Limb (tissue), 2 donors: ENCODE data around the gene TAF5.
"Not testable (repeated sequence)": the region's sequence is repeated elsewhere in the genome, so short reads cannot be mapped to it uniquely, and the experiment has no call there.

Source experiments
- DNase-seq, 2 donors: peaks; one replicate each; pipeline ENCODE4 v3.0.0-alpha.2; 2016; ENCODE audit errors: extremely low spot score in 2 of 2

The TAF5 gene

DNA sequence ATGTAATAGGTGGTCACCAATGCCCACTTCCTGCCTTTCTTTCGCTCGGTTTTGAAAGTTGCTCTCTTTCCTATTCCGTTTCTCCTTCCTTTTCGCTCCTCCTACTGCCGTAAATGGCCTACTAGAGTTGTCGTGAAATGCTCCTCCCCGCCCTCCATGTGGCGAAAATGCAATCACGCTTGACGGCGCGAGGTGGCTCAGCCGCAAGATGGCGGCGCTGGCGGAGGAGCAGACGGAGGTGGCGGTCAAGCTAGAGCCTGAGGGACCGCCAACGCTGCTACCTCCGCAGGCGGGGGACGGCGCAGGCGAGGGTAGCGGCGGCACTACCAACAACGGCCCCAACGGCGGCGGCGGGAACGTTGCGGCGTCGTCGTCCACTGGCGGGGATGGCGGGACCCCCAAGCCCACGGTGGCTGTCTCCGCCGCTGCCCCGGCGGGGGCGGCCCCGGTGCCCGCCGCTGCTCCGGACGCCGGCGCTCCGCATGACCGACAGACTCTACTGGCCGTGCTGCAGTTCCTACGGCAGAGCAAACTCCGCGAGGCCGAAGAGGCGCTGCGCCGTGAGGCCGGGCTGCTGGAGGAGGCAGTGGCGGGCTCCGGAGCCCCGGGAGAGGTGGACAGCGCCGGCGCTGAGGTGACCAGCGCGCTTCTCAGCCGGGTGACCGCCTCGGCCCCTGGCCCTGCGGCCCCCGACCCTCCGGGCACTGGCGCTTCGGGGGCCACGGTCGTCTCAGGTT, at the start of gene TAF5:
TAF5 (plus strand) TSS at position 195 of the 737 bp plus-strand sequence; CDS start at position 209, 14 bp downstream.
- DNase-seq: peak; percentile 92 to 97

DNA sequence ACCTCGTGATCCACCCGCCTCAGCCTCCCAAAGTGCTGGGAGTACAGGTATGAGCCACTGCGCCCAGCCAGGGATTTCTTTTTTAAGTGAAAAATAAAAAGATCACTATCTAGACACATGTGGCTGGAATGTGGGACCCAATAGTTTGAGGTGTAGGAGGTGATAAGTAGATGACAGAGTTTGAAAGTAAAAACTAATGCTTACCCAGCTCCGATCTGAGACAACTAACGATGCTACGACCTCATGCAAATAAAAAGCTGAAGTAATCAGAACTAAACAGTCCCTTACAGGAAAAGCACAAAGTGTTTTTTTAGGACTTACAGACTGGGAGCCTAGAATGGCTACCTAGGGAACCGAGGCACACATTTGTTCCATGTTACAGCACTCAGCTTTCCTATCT, 39.9 kb upstream of the TAF5 start:
- DNase-seq: no peak

DNA sequence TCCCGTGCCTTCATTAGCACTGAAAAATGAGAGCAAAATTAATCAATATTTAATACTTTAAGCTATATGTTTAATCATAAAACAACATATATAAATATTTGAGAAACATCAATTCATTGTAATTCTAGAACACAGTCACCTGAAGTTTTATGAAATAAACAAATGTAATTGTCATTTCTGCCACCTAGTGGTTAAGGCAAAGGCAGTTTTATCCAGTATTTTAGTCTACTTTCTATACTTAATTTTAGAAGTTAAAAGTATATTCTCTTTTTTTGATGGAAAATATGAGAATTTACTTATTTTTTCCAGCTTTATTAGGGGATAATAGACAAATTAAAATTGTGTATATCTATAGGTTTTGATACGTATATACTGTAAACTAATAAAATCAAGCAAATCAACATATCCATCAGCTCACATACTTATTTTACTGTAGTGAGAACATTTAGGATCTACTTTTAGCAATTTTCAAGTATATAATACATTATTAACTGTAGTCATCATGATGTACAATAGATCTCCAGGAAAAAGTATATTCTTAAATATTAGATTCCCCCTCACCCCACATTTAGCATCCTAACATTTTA, 33.7 kb upstream of the TAF5 start:
- peak in 1 of 2 donors; percentile 23 for DNase-seq

DNA sequence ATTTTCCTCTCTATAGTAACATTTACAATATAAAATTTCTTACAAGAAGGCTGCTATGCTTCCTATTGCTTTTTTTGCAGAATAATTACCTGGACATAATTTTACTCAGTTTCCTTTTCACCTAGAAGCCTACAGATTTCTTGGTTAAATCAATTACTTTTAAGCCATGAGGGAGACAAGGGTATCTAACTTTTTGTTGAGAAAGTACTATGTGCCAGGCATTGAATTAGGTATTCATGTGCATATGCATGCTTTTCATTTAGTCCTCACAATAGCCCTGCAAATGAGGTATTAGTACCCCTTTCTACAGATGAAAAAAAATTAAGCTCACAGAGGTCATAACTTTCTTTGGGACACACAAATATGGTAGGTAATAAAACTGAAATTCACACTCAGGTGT, 33.2 kb upstream of the TAF5 start:
- no peak for DNase-seq

DNA sequence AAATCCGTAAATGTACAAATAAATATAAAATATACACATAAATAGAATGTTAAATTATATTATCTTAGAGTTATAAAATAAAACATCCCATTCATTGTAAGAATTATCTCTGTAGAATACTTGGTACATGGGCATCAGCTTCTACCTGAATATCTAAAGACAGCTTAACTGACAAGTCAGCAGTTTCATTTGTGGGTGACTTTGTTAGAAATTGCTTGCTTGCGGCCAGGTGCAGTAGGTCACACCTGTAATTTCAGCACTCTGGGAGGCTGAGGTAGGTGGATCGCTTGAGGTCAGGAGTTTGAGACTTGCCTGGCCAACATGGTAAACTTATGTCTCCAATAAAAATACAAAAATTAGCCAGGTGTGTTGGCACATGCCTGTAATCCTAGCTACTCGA, 31.4 kb upstream of the TAF5 start:
- DNase-seq: no peak

DNA sequence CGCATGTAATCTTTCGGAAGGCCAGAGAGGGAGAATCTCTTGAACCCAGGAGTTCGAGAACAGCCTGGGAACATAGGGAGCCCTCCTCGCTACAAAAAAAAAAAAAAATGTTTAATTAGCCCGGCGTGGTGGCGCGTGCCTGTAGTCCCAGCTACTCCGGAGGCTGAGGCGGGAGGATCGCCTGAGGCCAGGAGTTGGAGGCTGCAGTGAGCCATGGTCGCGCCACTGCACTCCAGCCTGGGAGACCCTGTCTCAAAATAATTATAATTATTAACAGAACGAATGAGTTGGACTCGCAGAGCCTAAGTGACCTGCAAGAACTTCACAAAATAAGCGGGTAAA, 17.6 kb upstream of the TAF5 start:
- no peak for DNase-seq

DNA sequence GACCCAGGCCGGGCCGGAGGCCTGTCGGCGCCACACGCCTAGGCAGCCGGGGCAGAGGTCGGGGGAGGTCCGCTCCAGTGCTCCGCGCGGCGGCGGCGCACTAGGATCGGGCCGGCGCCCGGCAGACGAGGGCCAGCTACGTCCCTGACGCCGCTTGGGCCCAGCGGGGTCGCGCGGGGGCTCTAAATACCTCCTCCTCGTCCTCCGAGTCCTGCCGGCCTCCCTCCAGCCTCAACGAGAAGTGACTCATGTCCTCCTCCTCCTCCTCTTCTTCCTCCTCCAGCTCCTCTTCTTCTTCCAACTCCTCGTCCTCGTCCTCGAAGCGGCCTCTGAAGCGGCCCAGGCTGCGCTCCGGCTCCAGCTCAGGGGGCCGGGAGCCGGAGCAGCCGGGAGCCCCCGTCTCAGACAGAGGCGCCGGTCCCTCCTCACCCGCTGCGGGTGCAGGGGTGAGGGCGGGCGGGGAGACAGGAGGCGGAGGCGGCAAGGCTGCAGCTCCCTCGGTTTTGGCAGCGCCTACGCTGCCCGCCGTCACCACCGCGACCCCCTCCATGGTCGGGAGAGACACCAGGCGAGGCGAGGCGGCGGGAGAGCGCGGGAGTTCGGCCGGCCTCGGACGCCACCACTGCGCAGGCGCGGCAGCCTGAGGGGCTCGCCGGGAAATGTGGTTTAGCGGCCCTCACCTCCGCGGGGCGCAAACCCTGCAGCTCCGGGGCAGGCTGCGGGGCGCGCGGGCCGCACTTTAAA, 17.1 kb upstream of the TAF5 start, which contains the start of gene PCGF6:
PCGF6 (minus strand) TSS at position 624 of the 744 bp plus-strand sequence; CDS start at position 550, 74 bp downstream.
- peak; percentile 89 to 92 for DNase-seq

DNA sequence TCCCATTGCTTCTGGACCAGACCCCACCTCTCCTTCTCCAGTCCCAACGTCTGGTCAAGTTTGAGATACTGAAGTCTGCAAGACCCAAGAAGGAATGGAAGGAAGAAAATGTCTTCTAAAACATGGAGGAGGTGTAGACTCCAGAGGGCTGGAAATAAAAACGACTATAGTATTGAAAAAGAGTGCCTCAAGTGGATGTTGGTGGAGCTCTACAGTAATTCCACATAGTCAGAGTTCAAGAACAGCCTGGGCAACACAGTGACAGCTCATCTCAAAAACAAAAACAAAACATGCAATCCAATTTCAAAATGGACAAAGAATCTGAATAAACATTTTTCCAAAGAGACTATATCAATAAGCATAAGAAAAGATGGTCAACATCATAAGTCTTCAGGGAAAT, 14.5 kb upstream of the TAF5 start:
- no peak for DNase-seq

DNA sequence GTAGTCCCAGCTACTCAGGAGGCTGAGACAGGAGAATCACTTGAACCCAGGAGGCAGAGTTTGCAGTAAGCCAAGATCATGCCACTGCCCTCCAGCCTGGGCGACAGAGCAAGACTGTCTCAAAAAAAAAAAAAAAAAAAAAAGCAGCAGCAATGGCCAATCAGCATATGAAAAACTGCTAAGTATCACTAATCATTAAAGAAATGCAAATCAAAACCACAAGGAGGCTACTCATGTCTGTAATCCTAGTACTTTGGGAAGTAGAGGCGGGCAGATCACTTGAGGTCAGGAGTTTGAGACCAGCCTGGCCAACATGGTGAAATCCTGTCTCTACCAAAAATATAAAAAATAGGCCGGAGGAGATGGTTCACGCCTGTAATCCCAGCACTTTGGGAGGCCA, 13.2 kb upstream of the TAF5 start:
- not testable (repeated sequence) for DNase-seq

DNA sequence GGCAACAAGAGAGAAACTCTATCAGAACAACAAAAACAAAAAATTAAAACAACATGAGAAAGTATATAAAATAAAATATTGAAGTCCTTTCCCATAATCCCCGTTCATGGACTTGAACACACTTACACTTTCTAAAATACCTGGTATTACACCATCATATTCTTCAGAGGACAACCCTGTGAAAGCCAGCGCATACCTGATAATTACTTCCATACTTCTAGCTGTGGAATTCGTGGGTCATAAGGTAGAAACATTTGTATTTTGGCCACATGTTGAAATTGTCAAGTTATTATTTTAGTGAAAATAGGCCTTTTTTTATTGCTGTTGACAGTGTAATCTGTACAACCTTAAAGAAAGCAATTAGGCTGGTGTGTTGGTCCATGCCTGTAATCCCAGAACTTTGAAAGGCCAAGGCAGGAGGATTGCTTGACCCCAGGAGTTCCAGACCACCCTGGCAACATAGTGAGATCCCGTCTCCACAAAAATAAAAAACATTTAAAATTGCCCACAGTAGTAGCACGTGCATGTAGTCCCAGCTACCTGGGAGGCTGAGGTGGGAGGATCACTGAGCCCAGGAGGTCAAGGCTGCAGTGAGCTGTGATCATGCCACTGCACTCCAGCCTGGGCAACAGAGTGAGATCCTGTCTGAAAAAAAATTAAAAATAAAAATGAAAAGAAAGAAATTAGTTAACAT, 11.7 kb upstream of the TAF5 start:
- no peak for DNase-seq

DNA sequence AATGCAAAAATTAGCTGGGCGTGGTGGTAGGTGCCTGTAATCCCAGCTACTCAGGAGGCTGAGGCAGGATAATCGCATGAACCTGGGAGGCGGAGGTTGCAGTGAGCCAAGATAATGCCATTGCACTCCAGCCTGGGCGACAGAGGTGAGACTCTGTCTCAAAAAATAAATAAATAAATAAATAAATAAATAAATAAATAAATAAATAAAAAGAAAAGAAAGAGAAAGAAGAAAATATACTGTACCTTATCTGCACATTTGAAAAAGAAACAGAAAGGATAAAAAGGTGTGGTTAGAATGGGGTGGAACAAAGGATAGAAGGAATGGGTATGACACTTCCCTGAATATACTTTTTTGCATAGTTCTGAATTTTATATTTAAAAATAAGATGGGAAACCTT, 8.3 kb upstream of the TAF5 start:
- not testable (repeated sequence) for DNase-seq

DNA sequence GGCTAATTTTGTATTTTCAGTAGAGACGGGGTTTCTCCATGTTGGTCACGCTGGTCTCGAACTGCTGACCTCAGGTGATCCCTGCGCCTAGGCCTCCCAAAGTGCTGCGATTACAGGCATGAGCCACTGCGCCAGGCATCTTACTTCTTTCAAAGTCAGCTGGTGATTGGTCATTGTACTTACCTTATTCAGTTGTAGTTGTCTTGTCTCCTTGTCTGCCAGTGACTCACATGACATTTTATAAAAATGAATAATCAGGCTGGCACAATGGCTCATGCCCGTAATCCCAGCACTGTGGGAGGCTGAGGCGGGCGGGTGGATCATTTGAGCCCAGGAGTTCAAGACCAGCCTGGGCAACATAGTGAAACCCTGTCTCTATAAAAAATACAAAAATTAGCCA, 7.0 kb upstream of the TAF5 start:
- DNase-seq: not testable (repeated sequence)

DNA sequence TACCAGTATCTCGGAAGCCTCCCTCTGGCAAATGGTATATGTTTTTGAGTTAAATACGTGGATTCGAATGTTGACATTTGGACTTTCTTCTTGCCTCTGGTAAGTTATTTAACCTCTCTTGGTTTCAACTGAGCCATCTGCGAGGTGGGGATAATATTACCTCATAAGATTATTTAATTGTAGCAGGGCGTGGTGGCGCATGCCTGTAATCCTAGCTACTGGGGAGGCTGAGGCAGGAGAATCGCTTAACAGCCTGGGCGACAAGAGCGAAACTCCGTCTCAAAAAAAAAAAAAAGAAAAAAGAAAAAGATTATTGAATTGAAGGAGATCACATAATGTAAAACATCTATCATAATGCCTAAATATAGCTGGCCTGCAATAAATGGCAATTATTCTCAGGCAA, 396 bp upstream of the TAF5 start:
- DNase-seq: no peak

DNA sequence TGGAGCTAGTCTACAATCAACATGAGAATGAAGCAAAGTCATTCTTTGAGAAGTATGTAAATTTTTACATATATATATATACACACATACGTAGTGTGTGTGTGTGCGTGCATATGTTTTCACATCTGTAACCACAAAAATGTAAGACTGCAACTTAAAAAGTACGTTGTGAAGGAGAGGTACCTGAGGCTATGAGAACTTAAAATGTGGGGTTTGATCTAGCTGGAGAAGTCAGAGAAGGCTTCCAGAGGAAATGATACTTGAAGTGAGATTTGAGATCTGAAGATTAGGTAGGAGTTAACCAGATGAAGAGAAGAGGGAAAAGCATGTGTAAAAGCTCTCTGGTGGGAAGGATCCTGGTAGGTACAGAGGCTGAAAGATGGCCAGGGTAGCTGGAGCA, 5.8 kb downstream of the TAF5 start:
- no peak for DNase-seq

DNA sequence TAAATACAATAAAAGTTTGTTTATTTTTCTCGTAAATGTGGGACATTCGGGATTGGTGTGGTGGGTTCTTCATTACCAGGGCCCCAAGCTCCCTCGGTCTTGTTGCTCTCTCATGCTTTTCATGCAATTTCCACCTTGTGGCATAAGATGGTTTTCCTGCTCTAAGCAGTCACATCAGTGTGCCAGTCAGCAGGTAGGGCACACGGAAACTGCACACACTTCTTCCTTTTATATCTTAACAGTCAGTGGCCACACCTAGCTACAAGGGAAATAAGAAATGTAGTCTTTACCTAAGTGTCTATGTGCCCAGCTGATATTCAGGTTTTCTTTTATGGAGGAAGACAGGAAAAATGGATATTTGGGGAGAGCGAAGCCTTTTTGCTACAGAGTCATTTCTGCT, 6.5 kb downstream of the TAF5 start:
- DNase-seq: no peak

DNA sequence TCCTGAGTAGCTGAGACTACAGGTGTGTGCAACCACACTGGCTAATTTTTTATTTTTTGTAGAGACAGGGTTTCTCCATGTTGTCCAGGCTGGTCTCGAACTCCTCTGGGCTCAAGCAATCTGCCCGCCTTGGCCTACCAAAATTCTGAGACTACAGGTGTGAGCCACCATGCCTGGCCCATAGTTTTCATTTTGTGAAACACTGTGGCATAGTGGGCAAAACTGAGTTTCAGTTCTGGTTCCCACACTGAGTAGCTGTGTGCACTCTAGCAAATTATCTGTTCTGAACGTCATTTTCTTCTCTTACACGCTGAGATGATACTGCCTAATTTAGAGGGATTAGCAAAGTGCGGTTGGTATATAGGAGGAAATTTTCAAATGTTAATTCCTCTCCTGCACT, 15.0 kb downstream of the TAF5 start:
- DNase-seq: no peak

DNA sequence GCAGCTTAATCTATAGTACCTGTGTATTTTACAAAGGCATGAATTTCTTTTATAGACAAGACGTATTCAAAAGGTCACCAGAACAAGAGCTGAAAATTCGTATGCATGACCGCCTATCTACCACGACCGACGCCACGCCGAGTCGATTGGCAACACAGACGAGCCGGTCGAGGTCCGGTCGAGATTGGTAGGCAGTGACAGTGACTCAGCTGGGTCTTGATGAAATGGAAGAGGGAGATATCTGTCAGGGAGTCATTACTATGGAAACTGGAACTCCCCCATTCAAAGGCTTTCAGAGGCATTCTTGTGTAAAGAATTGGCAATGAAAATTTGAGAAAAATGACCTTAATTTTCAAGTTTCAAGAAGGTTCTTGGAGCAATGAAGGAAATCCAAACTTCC, 26.4 kb downstream of the TAF5 start:
- no peak for DNase-seq

DNA sequence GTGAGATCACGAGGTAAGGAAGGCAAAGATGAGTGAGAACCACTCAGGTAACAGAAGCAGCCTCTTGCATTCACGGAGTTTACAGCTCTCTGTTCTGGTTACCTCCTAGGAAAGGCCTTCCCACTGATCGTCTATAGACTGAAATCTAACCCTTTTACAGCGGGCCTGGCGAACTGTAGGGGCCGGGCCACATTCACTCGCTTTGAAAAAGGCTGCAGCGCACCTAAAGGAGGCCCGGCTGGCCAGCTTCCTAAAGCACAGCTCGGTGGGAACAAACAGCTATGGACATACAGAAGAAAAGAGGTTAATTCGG, 27.9 kb downstream of the TAF5 start:
- no peak for DNase-seq

DNA sequence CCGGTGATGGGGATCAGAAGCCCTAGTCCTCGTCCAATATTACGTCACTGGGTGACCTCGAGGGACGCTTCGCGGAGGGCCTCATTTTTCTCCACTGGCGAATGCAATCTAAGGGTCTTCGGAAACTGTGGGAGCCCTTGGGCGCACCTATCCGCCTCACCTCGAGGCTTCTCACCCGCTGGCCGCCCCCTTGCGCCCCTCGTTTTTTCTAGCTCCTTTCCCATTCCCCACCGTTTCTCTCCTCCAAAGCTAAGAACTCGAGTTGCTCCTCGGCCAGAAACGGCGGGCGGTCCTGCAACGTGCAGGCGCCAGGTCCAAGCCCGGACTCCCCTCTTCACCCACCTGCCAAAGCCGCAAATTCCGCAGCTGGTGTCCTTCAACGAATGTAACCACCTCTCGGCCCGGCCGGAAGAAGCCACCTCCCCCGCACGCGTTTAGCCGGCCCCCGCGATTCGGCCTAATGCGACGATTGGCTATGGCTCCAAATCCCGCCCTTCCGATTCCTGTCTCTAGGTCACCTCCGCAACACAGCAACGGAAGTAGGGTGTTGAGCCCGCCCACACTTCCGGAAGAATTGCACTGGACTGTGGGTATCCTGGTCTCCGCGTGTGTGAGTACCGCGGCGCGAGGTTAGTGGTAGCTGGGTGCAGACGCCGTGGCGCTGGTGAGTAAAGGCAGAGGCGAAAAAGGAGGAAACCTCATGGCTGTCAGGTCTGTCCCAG, 28.5 kb downstream of the TAF5 start, which contains the start of the genes ATP5MK and PDCD11:
ATP5MK (minus strand) TSS at position 409 of the 722 bp plus-strand sequence. CDS start 4,018 bp downstream, outside the sequence.
PDCD11 (plus strand) TSS at position 560 of the 722 bp plus-strand sequence. CDS start 1,801 bp downstream, outside the sequence.
- DNase-seq: peak; percentile 96 to 98

DNA sequence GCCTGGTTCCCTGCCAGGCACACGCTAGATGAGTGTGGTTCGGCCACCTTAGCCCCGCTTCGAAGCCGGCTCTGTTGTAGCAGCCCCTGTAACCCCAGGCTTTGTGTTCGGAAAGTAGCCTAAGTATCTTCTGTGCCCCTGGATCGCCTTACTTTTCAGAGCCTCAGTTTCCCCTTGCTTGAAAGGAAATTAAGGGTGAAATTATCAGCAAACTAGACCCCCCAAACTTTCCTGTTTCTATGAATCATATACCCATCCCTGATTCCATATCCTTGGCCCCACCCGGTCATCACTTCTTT, 29.0 kb downstream of the TAF5 start:
- DNase-seq: no peak

DNA sequence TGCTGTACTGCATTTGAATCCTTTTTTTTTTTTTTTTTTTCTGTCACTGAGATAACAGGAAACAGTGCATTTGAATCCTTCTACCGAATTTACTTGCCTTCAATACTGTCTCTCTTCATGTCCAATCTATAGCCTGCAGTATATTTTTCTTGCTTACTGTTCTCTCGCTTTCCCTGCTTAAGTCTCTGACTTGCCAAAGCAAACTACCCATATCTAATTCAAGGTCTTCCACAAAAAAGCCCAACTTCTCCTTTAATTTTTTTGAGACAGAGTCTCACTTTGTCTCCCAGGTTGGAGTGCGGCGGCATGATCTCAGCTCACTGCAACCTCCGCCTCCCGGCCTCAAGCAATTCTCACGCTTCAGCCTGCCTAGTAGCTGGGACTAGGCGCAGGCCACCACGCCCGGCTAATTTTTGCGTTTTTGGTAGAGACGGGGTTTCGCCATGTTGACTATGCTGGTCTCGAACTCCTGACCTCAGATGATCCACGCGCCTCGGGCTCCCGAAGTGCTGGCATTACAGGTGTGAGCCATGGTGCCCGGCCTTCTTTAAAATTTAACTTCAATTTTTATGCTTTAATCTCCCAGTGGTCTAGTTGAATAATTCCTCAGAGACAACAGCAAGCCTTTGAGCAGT, 29.5 kb downstream of the TAF5 start:
- no peak for DNase-seq
